OCI-LY7 (cell line): ENCODE results near the gene QRFPR.

Experiments used
- CTCF ChIP-seq: fragments of 200-600 bp; sonication (generic); conservative IDR thresholded peaks from 2 replicates; pipeline ENCODE4 v1.5.1; 2014; ENCODE audit warnings: mild to moderate bottlenecking, antibody characterized with exemption, low read length, moderate library complexity, mixed read lengths
- EZH2phosphoT487 ChIP-seq: fragments of 200-600 bp; sonication (generic); IDR thresholded peaks from 2 replicates; pipeline ENCODE4 v1.6.1; 2018; ENCODE audit warnings: low read depth, borderline replicate concordance, mild to moderate bottlenecking, mixed run types, antibody characterized with exemption, low read length, moderate library complexity, mixed read lengths

GRCh38 chr4:121379276-121379675 lies 1.5 kb downstream of the QRFPR start:
- TF ChIP-seq CTCF (no peak), EZH2phosphoT487 (no peak)
